Activated naive CD4-positive, alpha-beta T cell treated with anti-CD3 and anti-CD28 coated beads for 36 hours (primary cell): ENCODE measurements around the gene SUPT20HL2. TPM values are rescaled to one million over a fixed set of nuclear protein-coding genes. Genes with fewer than 3 reads are reported as not detected.

Experiments
- CTCF ChIA-PET: fragments of 350-600 bp; sonication (Branson Sonifier 250); formaldehyde crosslinking; loops from one replicate; lab custom pipeline; 2021; ENCODE audit warnings: antibody characterized with exemption; lab: Charles Lee
- DNase-seq: peaks from one replicate; pipeline ENCODE4 v3.0.0-alpha.2; 2020
- H3K27ac Mint-ChIP-seq: one replicate; pipeline ENCODE4 v1.8.0; 2021; ENCODE audit warnings: mild to moderate bottlenecking, mixed read lengths
- H3K27me3 Mint-ChIP-seq: one replicate; pipeline ENCODE4 v1.8.0; 2021; ENCODE audit warnings: low read depth, mixed read lengths
- H3K36me3 Mint-ChIP-seq: one replicate; pipeline ENCODE4 v1.8.0; 2021; ENCODE audit warnings: low read depth, mixed read lengths
- H3K4me1 Mint-ChIP-seq: one replicate; pipeline ENCODE4 v1.8.0; 2021; ENCODE audit warnings: low read depth, mixed read lengths
- H3K4me3 Mint-ChIP-seq: one replicate; pipeline ENCODE4 v1.8.0; 2021; ENCODE audit warnings: mild to moderate bottlenecking, moderate library complexity, mixed read lengths
- H3K9me3 Mint-ChIP-seq: one replicate; pipeline ENCODE4 v1.8.0; 2021; ENCODE audit warnings: mixed read lengths
- intact Hi-C: fragments of 100-400 bp; cut with micrococcal nuclease; formaldehyde crosslinking; loops from one replicate; pipeline ENCODE4 v1.15.1; 2023
- total RNA-seq, 2 experiments: library from RNA; stranded (reverse); gene quantifications; one replicate each; pipeline ENCODE4 v1.2.3, GENCODE V29; 2021

Gene SUPT20HL2
- total RNA-seq, 2 experiments from 2014 or later = not detected

DNA sequence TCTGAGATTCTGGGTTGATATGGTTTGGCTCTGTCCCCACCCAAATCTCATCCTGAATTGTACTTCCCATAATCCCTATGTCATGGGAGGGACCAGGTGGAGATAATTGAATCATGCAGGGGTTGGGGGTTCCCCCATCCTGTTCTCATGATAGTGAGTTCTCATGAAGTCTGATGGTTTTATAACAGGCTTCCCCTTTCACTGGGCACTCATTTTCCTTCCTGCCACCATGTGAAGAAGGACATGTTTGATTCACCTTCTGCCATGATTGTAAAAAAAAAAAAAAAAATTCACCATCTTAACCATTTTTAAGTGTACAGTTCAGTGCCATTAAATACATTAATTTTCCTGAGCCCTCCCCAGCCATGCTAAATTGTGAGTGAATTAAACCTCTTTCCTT, 42.6 kb downstream of the SUPT20HL2 start:
- intact Hi-C loops = no loop called here
- CTCF ChIA-PET = no interaction called here
- no peaks in the 10 kb centered on the region for H3K36me3 Mint-ChIP-seq
- H3K4me3 Mint-ChIP-seq = no peak overlapping the region
- H3K27me3 Mint-ChIP-seq = peaks cover 6% of the 10 kb centered on the region
- no peak overlapping the region for H3K27ac Mint-ChIP-seq
- no peaks in the 10 kb centered on the region for H3K4me1 Mint-ChIP-seq
- no peak for DNase-seq
- H3K9me3 Mint-ChIP-seq = peaks cover 1% of the 10 kb centered on the region

DNA sequence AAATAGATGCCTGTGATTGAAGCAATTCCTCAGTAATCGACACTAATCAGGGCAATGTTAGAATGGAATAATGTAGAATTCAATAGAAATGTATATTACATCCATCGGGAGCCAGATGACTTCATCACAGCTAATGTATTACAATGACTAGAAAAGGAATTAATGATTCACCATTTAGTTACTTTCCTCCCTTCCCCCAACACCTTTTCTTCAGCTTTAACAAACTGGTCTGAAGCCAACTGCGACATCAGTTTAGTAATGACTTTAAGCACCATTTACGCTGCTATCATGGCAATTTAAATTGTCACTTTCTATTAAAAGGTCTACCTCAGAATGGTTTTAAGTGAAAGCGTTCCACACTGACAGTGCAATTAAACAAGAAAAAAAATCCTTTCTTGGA, 45.1 kb downstream of the SUPT20HL2 start:
- intact Hi-C loops = no loop called here
- DNase-seq = no peak
- Mint-ChIP-seq H3K27ac (no peak overlapping the region), H3K27me3 (peaks cover 6% of the 10 kb centered on the region), H3K36me3 (no peaks in the 10 kb centered on the region), H3K4me3 (no peak overlapping the region), H3K9me3 (peaks cover 1% of the 10 kb centered on the region), H3K4me1 (peaks cover 5% of the 10 kb centered on the region)
- CTCF ChIA-PET = no interaction called here

DNA sequence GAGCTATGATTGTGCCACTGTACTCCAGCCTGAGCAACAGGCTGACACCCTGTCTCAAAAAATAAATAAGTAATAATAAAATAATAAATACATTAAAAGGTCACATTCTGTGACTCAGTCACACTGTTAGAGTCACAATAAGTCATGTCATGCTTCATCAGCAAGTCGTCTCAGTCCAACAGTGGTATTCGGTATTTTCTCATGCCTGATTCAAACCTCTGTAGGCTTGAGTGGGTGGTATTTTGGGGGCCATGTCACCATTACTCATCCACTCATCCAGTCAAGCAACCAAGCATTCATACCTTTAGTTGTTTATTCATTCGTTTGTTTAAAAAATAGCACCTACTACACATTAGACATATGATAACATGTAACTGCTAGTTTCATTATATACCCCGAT, 46.9 kb downstream of the SUPT20HL2 start:
- H3K9me3 Mint-ChIP-seq = peaks cover 1% of the 10 kb centered on the region
- H3K4me3 Mint-ChIP-seq = no peak overlapping the region
- intact Hi-C loops = no loop called here
- H3K4me1 Mint-ChIP-seq = peaks cover 7% of the 10 kb centered on the region
- H3K27ac Mint-ChIP-seq = no peak overlapping the region
- H3K27me3 Mint-ChIP-seq = peaks cover 4% of the 10 kb centered on the region
- DNase-seq = no peak
- no peaks in the 10 kb centered on the region for H3K36me3 Mint-ChIP-seq
- CTCF ChIA-PET = interaction anchor here (0.5 kb wide), 1 partner anchor 755 kb away, joined by 3 read pairs; no protein-coding TSS in a partner anchor

DNA sequence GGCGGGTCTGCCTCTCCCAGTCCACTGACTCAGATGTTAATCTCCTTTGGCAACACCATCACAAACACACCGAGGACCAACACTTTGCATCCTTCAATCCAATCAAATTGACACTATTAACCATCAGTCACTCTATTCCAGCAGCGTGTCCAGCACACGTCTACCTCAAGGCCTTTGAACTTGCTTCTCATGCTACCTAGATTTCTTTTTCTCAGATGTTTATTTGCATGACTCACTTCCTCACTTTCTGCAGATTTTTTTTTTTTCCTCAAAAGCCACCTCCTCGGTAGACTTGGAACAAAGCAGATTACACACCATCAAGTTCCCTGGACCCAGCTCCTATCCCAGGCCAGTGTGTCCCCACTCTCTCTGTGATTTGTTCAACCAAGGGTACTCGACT, 49.5 kb downstream of the SUPT20HL2 start:
- H3K27ac Mint-ChIP-seq = no peak overlapping the region
- peaks cover 2% of the 10 kb centered on the region for H3K27me3 Mint-ChIP-seq
- intact Hi-C loops = loop anchor here (5.0 kb wide), 1 partner anchor 233 kb away; no protein-coding TSS in a partner anchor
- peaks cover 14% of the 10 kb centered on the region for H3K4me1 Mint-ChIP-seq
- no peaks in the 10 kb centered on the region for H3K9me3 Mint-ChIP-seq
- CTCF ChIA-PET = interaction anchor here (0.7 kb wide), 1 partner anchor 22 kb away, joined by 3 read pairs; no protein-coding TSS in a partner anchor
- H3K36me3 Mint-ChIP-seq = no peaks in the 10 kb centered on the region
- DNase-seq = no peak
- no peak overlapping the region for H3K4me3 Mint-ChIP-seq

DNA sequence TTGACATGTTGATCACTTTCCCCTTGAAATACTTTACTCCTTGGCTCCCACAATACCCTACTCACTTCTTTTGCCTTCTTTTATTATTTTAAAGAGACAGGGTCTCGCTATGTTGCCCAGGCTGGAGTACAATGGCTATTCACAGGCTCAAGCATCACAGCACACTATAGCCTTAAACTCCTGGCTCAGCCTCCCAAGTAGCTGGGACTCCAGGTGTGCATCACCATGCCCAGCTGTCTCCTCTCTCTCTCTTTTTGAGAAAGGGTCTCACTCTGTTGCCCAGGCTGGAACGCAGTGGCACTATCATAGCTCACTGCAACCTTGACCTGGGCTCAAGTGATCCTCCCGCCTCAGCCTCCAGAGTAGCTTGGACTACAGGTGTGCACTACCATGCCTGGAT, 51.6 kb downstream of the SUPT20HL2 start:
- no peaks in the 10 kb centered on the region for H3K27me3 Mint-ChIP-seq
- H3K36me3 Mint-ChIP-seq = no peaks in the 10 kb centered on the region
- H3K4me1 Mint-ChIP-seq = peaks cover 14% of the 10 kb centered on the region
- H3K27ac Mint-ChIP-seq = no peak overlapping the region
- DNase-seq = no peak
- CTCF ChIA-PET = interaction anchor here (4.6 kb wide), 1 partner anchor 109 kb away, joined by 28 read pairs; no protein-coding TSS in a partner anchor
- no peak overlapping the region for H3K4me3 Mint-ChIP-seq
- H3K9me3 Mint-ChIP-seq = no peaks in the 10 kb centered on the region
- intact Hi-C loops = loop anchor here (5.0 kb wide), 1 partner anchor 235 kb away; no protein-coding TSS in a partner anchor

Other genes starting within 250 kb of the SUPT20HL2 start
- 10 to 100 TPM; 27.1 to 27.9 TPM for gene ZFX, start 164.3 kb downstream of the SUPT20HL2 start, total RNA-seq
- gene SUPT20HL1, start 46.6 kb upstream of the SUPT20HL2 start, total RNA-seq = not detected
- 10 to 100 TPM; 31.7 to 32.3 TPM for gene PDK3, start 151.2 kb upstream of the SUPT20HL2 start, total RNA-seq